Neural cell (in vitro differentiated cells): ENCODE data around the gene PACS2. TPM values are rescaled to one million over a fixed set of nuclear protein-coding genes. Genes with fewer than 3 reads are reported as not detected.

ENCODE experiments used
- H2AFZ ChIP-seq: fragments of 200-600, 300-800 bp; sonication (generic), shearing (Covaris generic); 2 replicates; pipeline ENCODE4 v1.6.0; 2014; ENCODE audit warnings: low read depth, mild to moderate bottlenecking, antibody characterized with exemption, low read length, moderate library complexity
- H3F3A ChIP-seq: fragments of 200-600 bp; shearing (Covaris generic); 2 replicates; pipeline ENCODE4 v1.6.1; 2016; ENCODE audit warnings: mild to moderate bottlenecking, moderate library complexity, mixed read lengths, antibody characterized with exemption, low read length; ENCODE audit not compliant: insufficient read depth, poor library complexity, severe bottlenecking
- H3K27ac ChIP-seq: fragments of 200-600, 300-800 bp; sonication (generic), shearing (Covaris generic); 2 replicates; pipeline ENCODE4 v1.5.1; 2014; ENCODE audit warnings: mild to moderate bottlenecking, low read length, moderate library complexity
- H3K27me3 ChIP-seq: fragments of 300-800, 200-600 bp; sonication (generic), shearing (Covaris generic); 2 replicates; pipeline ENCODE4 v1.6.0; 2014; ENCODE audit warnings: mild to moderate bottlenecking, low read depth, low read length, moderate library complexity; ENCODE audit not compliant: insufficient read depth
- H3K36me3 ChIP-seq: fragments of 300-800, 200-600 bp; sonication (generic), shearing (Covaris generic); 2 replicates; pipeline ENCODE4 v1.5.1; 2014; ENCODE audit warnings: mild to moderate bottlenecking, antibody characterized with exemption, low read length, moderate library complexity; ENCODE audit not compliant: insufficient read depth
- H3K4me2 ChIP-seq: fragments of 300-800, 200-600 bp; sonication (generic), shearing (Covaris generic); 2 replicates; pipeline ENCODE4 v1.6.0; 2014; ENCODE audit warnings: mild to moderate bottlenecking, low read length
- H3K4me3 ChIP-seq: fragments of 300-800, 200-600 bp; sonication (generic), shearing (Covaris generic); 2 replicates; pipeline ENCODE4 v1.5.1; 2014; ENCODE audit warnings: mild to moderate bottlenecking, low read length, moderate library complexity
- H3K79me2 ChIP-seq: fragments of 200-600 bp; shearing (Covaris generic); replicated peaks from 2 replicates; pipeline ENCODE4 v1.6.0; 2014; ENCODE audit warnings: mild to moderate bottlenecking, low read length, moderate library complexity; ENCODE audit not compliant: insufficient read depth
- H3K9ac ChIP-seq: fragments of 300-800, 200-600 bp; sonication (generic), shearing (Covaris generic); 2 replicates; pipeline ENCODE4 v1.6.1; 2016; ENCODE audit warnings: mild to moderate bottlenecking, low read length, mixed read lengths
- H3K9me2 ChIP-seq: fragments of 200-600 bp; shearing (Covaris generic); 2 replicates; pipeline ENCODE4 v1.6.1; 2016; ENCODE audit warnings: mild to moderate bottlenecking, low read length, mixed read lengths; ENCODE audit not compliant: insufficient read depth
- H3K9me3 ChIP-seq: fragments of 200-600, 300-800 bp; sonication (generic), shearing (Covaris generic); 2 replicates; pipeline ENCODE4 v1.6.1; 2016; ENCODE audit warnings: mild to moderate bottlenecking, mixed run types, low read length, moderate library complexity, mixed read lengths
- H4K20me1 ChIP-seq: fragments of 200-600 bp; shearing (Covaris generic); 2 replicates; pipeline ENCODE4 v1.6.1; 2016; ENCODE audit warnings: mild to moderate bottlenecking, mixed run types; ENCODE audit not compliant: insufficient read depth
- EP300 ChIP-seq: fragments of 450-650 bp; conservative IDR thresholded peaks from 2 replicates; pipeline ENCODE4 v1.6.1; 2014; ENCODE audit warnings: antibody characterized with exemption, mild to moderate bottlenecking, moderate library complexity; ENCODE audit not compliant: poor library complexity, severe bottlenecking
- EZH2 ChIP-seq: fragments of 200-600, 300-800 bp; shearing (Covaris generic), sonication (generic); IDR thresholded peaks from 2 replicates; pipeline ENCODE4 v1.6.1; 2014; ENCODE audit warnings: antibody characterized with exemption, low read length, borderline replicate concordance, mild to moderate bottlenecking; ENCODE audit not compliant: insufficient read depth, poor library complexity, severe bottlenecking
- MXI1 ChIP-seq: fragments of 450-650 bp; conservative IDR thresholded peaks from 2 replicates; pipeline ENCODE4 v1.6.1; 2014; ENCODE audit warnings: antibody characterized with exemption, mild to moderate bottlenecking; ENCODE audit not compliant: poor library complexity, severe bottlenecking
- POLR2AphosphoS5 ChIP-seq: IDR thresholded peaks from 2 replicates; pipeline ENCODE4 v1.6.1; 2012
- RAD21 ChIP-seq: fragments of 450-650 bp; conservative IDR thresholded peaks from 2 replicates; pipeline ENCODE4 v1.6.1; 2014; ENCODE audit warnings: antibody characterized with exemption, mild to moderate bottlenecking, moderate library complexity
- SMC3 ChIP-seq: fragments of 450-650 bp; conservative IDR thresholded peaks from 2 replicates; pipeline ENCODE4 v1.6.1; 2014; ENCODE audit warnings: antibody characterized with exemption, mild to moderate bottlenecking, moderate library complexity; ENCODE audit not compliant: poor library complexity
- TAF1 ChIP-seq: IDR thresholded peaks from 2 replicates; pipeline ENCODE4 v1.6.1; 2012; ENCODE audit warnings: low read depth
- polyA plus RNA-seq: library from polyadenylated mRNA; depleted of rRNA; stranded (reverse); fragments of >200 nt; gene quantifications from 2 replicates; pipeline ENCODE4 v1.2.3, GENCODE V29; 2014
- TF ChIP-seq, protein P1 (sequence below): IDR thresholded peaks from 2 replicates; pipeline ENCODE4 v1.6.1; 2012; ENCODE audit warnings: borderline replicate concordance
- TF ChIP-seq, protein P2 (sequence below): fragments of 450-650 bp; IDR thresholded peaks from 2 replicates; pipeline ENCODE4 v1.5.1; 2014; ENCODE audit warnings: antibody characterized with exemption, mild to moderate bottlenecking, moderate library complexity; ENCODE audit not compliant: poor library complexity, severe bottlenecking

Gene PACS2
- polyA plus RNA-seq, 1 donor from 2014 or later: 77.7 TPM

- H3K27me3 ChIP-seq: no peaks in the 10 kb centered on the region
- no peaks in the 10 kb centered on the region for H4K20me1 ChIP-seq
- no peak overlapping the region for H2AFZ ChIP-seq
- no peaks in the 10 kb centered on the region for H3F3A ChIP-seq
- H3K9me3 ChIP-seq: no peaks in the 10 kb centered on the region
- H3K4me2 ChIP-seq: no peak overlapping the region
- H3K9me2 ChIP-seq: no peaks in the 10 kb centered on the region
- no peak overlapping the region for H3K4me3 ChIP-seq
- H3K27ac ChIP-seq: no peak overlapping the region
- no peak for TF ChIP-seq MXI1
- TF ChIP-seq, protein P1, sequence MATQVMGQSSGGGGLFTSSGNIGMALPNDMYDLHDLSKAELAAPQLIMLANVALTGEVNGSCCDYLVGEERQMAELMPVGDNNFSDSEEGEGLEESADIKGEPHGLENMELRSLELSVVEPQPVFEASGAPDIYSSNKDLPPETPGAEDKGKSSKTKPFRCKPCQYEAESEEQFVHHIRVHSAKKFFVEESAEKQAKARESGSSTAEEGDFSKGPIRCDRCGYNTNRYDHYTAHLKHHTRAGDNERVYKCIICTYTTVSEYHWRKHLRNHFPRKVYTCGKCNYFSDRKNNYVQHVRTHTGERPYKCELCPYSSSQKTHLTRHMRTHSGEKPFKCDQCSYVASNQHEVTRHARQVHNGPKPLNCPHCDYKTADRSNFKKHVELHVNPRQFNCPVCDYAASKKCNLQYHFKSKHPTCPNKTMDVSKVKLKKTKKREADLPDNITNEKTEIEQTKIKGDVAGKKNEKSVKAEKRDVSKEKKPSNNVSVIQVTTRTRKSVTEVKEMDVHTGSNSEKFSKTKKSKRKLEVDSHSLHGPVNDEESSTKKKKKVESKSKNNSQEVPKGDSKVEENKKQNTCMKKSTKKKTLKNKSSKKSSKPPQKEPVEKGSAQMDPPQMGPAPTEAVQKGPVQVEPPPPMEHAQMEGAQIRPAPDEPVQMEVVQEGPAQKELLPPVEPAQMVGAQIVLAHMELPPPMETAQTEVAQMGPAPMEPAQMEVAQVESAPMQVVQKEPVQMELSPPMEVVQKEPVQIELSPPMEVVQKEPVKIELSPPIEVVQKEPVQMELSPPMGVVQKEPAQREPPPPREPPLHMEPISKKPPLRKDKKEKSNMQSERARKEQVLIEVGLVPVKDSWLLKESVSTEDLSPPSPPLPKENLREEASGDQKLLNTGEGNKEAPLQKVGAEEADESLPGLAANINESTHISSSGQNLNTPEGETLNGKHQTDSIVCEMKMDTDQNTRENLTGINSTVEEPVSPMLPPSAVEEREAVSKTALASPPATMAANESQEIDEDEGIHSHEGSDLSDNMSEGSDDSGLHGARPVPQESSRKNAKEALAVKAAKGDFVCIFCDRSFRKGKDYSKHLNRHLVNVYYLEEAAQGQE: no peak
- TF ChIP-seq EP300: no peak
- no peak for TF ChIP-seq TAF1
- TF ChIP-seq, protein P2, sequence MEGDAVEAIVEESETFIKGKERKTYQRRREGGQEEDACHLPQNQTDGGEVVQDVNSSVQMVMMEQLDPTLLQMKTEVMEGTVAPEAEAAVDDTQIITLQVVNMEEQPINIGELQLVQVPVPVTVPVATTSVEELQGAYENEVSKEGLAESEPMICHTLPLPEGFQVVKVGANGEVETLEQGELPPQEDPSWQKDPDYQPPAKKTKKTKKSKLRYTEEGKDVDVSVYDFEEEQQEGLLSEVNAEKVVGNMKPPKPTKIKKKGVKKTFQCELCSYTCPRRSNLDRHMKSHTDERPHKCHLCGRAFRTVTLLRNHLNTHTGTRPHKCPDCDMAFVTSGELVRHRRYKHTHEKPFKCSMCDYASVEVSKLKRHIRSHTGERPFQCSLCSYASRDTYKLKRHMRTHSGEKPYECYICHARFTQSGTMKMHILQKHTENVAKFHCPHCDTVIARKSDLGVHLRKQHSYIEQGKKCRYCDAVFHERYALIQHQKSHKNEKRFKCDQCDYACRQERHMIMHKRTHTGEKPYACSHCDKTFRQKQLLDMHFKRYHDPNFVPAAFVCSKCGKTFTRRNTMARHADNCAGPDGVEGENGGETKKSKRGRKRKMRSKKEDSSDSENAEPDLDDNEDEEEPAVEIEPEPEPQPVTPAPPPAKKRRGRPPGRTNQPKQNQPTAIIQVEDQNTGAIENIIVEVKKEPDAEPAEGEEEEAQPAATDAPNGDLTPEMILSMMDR: no peak
- no peak for TF ChIP-seq RAD21
- no peak for TF ChIP-seq SMC3
- TF ChIP-seq POLR2AphosphoS5: no peak
- TF ChIP-seq EZH2: no peak
- no peaks in the 10 kb centered on the region for H3K79me2 ChIP-seq
- no peak overlapping the region for H3K9ac ChIP-seq
- H3K36me3 ChIP-seq: no peaks in the 10 kb centered on the region
These were observed 54.5 kb downstream of the PACS2 start for GRCh38 chr14:105368910-105369652.

DNA sequence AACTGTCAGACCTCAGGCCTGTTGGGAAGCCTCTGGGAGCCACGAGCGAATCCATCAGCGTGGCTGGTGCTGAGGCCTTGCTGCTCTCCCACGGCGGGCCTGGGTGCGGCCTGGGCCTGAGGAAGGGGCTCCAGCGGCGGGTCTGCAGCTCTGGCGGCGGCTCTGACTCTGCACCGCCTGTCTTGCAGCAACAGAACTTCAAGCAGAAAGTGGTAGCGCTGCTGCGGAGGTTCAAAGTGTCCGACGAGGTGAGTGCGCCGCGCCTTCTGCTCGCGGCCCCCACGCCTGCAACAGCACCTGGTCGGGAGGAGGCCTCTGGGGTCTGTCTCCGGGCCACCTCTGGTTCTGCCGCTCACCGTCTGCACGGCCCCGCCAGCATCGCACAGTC lies 55.1 kb downstream of the PACS2 start:
- no peaks in the 10 kb centered on the region for H3K9me2 ChIP-seq
- no peak overlapping the region for H2AFZ ChIP-seq
- no peak overlapping the region for H3K27ac ChIP-seq
- H4K20me1 ChIP-seq: no peaks in the 10 kb centered on the region
- no peaks in the 10 kb centered on the region for H3K36me3 ChIP-seq
- no peaks in the 10 kb centered on the region for H3K79me2 ChIP-seq
- TF ChIP-seq MXI1: no peak
- no peak for TF ChIP-seq SMC3
- no peak for TF ChIP-seq EZH2
- no peak for TF ChIP-seq RAD21
- no peak for TF ChIP-seq POLR2AphosphoS5
- no peak for TF ChIP-seq TAF1
- no peak for TF ChIP-seq EP300
- TF ChIP-seq, protein P2: no peak
- TF ChIP-seq, protein P1: no peak
- H3K4me3 ChIP-seq: no peak overlapping the region
- no peaks in the 10 kb centered on the region for H3K27me3 ChIP-seq
- no peaks in the 10 kb centered on the region for H3K9me3 ChIP-seq
- no peaks in the 10 kb centered on the region for H3F3A ChIP-seq
- no peak overlapping the region for H3K9ac ChIP-seq
- H3K4me2 ChIP-seq: no peak overlapping the region
